LNCaP clone FGC (cell line): ENCODE measurements around the gene LSM14B.
A peak's percentile ranks its signal among the peaks of the same experiment; 100 is the strongest.

ENCODE experiments used
- DNase-seq: peaks from one replicate; pipeline ENCODE4 v3.0.0-alpha.2; 2011; ENCODE audit warnings: low read depth
- H3K4me3 ChIP-seq: 2 replicates; pipeline ENCODE4 v1.5.1; 2011; ENCODE audit warnings: mild to moderate bottlenecking, low read depth, low read length, control low read depth
- CTCF ChIP-seq: IDR thresholded peaks from 2 replicates; pipeline ENCODE4 v1.5.1; 2012; ENCODE audit warnings: mild to moderate bottlenecking; ENCODE audit not compliant: control insufficient read depth, insufficient read depth; ENCODE audit errors: extremely low read depth

The LSM14B gene

DNA sequence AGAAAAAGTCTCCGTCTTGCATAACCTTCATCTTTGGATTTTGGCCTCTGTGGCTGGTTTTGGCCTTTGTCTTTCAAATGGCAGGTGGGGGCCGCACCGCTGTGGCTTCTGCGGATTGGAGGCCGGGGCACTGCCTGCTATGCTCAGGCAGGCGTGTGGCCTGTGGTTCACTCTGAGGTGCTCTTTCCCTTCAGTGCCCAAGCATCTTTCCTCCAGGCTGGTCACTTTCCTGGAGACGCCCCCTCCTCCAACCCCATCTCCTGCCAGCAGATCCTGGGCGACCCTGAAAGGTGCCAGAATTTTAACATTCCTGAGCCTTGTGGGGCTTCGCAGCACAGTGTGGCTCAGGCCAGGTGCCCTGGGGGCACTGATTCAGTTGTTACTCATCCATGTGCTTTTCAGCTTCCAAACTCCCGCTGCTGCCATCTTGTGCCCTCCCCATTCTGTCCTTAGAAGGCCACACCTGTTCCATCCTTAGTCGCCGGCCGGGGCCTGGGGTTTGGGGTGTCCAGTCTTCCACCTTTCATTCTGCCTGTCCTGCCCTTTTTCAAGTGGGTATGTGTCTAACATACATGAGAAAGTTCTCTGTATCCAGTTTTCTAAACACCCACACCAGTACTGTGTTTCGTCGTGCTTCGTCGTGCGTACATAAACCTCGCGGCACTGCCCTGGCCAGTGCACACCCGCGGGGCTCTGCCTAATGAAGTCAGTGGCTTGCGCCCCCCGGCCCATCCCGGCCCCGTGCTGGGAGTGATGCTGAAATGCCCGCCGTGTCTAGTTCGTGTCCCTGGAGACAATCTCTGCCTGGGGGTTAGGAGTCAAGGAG is 33.4 kb downstream of the LSM14B start:
- no peak for TF ChIP-seq CTCF
- H3K4me3 ChIP-seq, result no peak overlapping the region
- DNase-seq, result no peak

GRCh38 chr20:62156254-62156556 is 33.9 kb downstream of the LSM14B start:
- no peak for TF ChIP-seq CTCF
- DNase-seq, result no peak
- H3K4me3 ChIP-seq, result no peak overlapping the region

GRCh38 chr20:62156592-62157386 is 34.5 kb downstream of the LSM14B start:
- H3K4me3 ChIP-seq, result no peak overlapping the region
- no peak for DNase-seq
- peak; percentile 68 for TF ChIP-seq CTCF

GRCh38 chr20:62157387-62158087 is 35.3 kb downstream of the LSM14B start:
- no peak for TF ChIP-seq CTCF
- DNase-seq, result no peak

DNA sequence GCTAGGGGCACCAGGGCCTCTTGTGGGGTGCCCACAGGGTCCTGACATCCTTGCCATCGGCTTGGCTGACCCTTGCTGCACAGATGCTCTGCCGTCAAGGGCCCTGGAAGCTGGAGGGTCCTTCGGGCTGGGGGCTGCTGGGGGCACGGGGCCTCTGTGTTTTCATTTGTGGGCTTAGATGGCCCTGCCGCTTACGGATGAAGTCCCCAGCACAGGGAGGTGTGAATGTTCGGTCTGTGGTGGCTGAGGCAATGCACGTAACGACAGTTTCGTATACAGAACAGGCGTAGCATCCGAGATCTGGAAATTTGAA is 35.8 kb downstream of the LSM14B start:
- no peak for TF ChIP-seq CTCF
- H3K4me3 ChIP-seq, result no peak overlapping the region
- no peak for DNase-seq

More at GRCh38 chr20:62157387-62158087, 35.3 kb downstream of the LSM14B start:
- H3K4me3 ChIP-seq, result no peak overlapping the region

DNA sequence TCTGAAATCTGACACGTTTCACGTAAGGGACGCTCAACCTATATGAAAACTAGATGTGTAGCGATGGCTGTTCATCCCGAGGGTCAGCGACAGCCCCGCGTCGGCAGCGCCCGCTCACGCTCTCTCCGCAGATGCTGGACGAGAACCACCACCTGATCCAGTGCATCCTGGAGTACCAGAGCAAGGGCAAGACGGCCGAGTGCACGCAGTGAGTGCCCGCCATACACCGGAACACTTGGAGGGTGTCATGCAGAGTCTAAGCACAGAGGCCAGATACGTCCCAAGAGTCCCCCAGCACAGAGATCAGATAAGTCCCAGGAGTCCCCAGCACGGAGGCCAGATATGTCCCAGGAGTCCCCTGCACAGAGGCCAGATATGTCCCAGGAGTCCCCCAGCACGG is 36.3 kb downstream of the LSM14B start:
- TF ChIP-seq CTCF, result no peak
- H3K4me3 ChIP-seq, result no peak overlapping the region
- DNase-seq, result no peak

GRCh38 chr20:62159052-62159451 is 36.8 kb downstream of the LSM14B start:
- no peak overlapping the region for H3K4me3 ChIP-seq
- no peak for TF ChIP-seq CTCF
- DNase-seq, result no peak
